ENCODE data around the gene S100PBP. TPM values are rescaled to one million over a fixed set of nuclear protein-coding genes. Genes with fewer than 3 reads are reported as not detected.

Gene S100PBP
- total RNA-seq, 4 donors from 2014 or later: 25.4 to 46.9 (median 29.8) TPM

GRCh38 chr1:32770741-32771548, 46.5 kb upstream of the S100PBP start:
- WGBS, 2 donors (ENCODE audit: low coverage in 1 of 2): 80 to 82% methylated on average over 2 to 5 of the region's 18 CpGs
- H3K4me1 ChIP-seq: peaks cover 0 to 53% (median 24%) of the 10 kb centered on the region in 3 donors
- H3K36me3 ChIP-seq: peaks cover 0 to 67% of the 10 kb centered on the region in 2 donors
- no peak for TF ChIP-seq POLR2A (IDR thresholded peaks at IDR 0.05)
- TF ChIP-seq EP300 (IDR thresholded peaks at IDR 0.05): no peak
- no peak for ATAC-seq
- H3K9me3 ChIP-seq: no peaks in the 10 kb centered on the region
- no peak overlapping the region for H3K4me3 ChIP-seq
- no peaks in the 10 kb centered on the region for H3K27me3 ChIP-seq
- peak overlapping the region in 1 of 4 donors; percentile 44 for H3K27ac ChIP-seq

- WGBS, 2 donors (ENCODE audit: low coverage in 1 of 2): 60 to 72% methylated on average over 1 to 3 of the region's 30 CpGs
- H3K9me3 ChIP-seq: no peaks in the 10 kb centered on the region
Observed at GRCh38 chr1:32771561-32772280, 45.7 kb upstream of the S100PBP start.

GRCh38 chr1:32772281-32773017, 45.0 kb upstream of the S100PBP start:
- Histone ChIP-seq H3K4me3 (no peak overlapping the region), H3K4me1 (peaks cover 0 to 39% (median 10%) of the 10 kb centered on the region in 3 donors), H3K9me3 (no peaks in the 10 kb centered on the region), H3K27me3 (no peaks in the 10 kb centered on the region), H3K27ac (peak overlapping the region in 3 of 4 donors; percentile 38 to 51 (median 44)), H3K36me3 (peaks cover 0 to 82% of the 10 kb centered on the region in 2 donors)
- TF ChIP-seq EP300 (IDR thresholded peaks at IDR 0.05): no peak
- TF ChIP-seq POLR2A (IDR thresholded peaks at IDR 0.05): no peak
- no peak for TF ChIP-seq POLR2AphosphoS5 (IDR thresholded peaks at IDR 0.05)
- TF ChIP-seq CTCF (IDR thresholded peaks at IDR 0.05): no peak
- ATAC-seq: no peak
- WGBS, 2 donors (ENCODE audit: low coverage in 1 of 2): 100% methylated on average over 1 of the region's 10 CpGs

More at GRCh38 chr1:32771561-32772280, 45.7 kb upstream of the S100PBP start:
- TF ChIP-seq POLR2AphosphoS5 (IDR thresholded peaks at IDR 0.05) (no peak), CTCF (IDR thresholded peaks at IDR 0.05) (no peak), POLR2A (IDR thresholded peaks at IDR 0.05) (no peak), EP300 (IDR thresholded peaks at IDR 0.05) (no peak)
- Histone ChIP-seq H3K4me3 (no peak overlapping the region), H3K36me3 (peaks cover 0 to 75% of the 10 kb centered on the region in 2 donors), H3K27ac (peak overlapping the region in 1 of 4 donors; percentile 44), H3K27me3 (no peaks in the 10 kb centered on the region), H3K4me1 (peaks cover 0 to 47% (median 16%) of the 10 kb centered on the region in 3 donors)
- ATAC-seq: no peak

GRCh38 chr1:32773018-32773763, 44.3 kb upstream of the S100PBP start:
- ATAC-seq: peak; percentile 80
- no peaks in the 10 kb centered on the region for H3K9me3 ChIP-seq
- H3K27me3 ChIP-seq: no peaks in the 10 kb centered on the region
- H3K4me3 ChIP-seq: no peak overlapping the region
- WGBS, 2 donors (ENCODE audit: low coverage in 1 of 2): 22% methylated on average over 5 of the region's 9 CpGs; no CpG with 5 or more reads in 1 of the 2 donors
- peaks cover 0 to 32% (median 4%) of the 10 kb centered on the region in 3 donors for H3K4me1 ChIP-seq
- peak overlapping the region in 3 of 4 donors; percentile 38 to 51 (median 44) for H3K27ac ChIP-seq
- TF ChIP-seq POLR2A (IDR thresholded peaks at IDR 0.05) (no peak), CTCF (IDR thresholded peaks at IDR 0.05) (peak in 3 of 4 experiments; percentile 93 to 96 (median 94)), POLR2AphosphoS5 (IDR thresholded peaks at IDR 0.05) (peak; percentile 69), EP300 (IDR thresholded peaks at IDR 0.05) (no peak)
- peaks cover 0 to 88% of the 10 kb centered on the region in 2 donors for H3K36me3 ChIP-seq
